Thymus (tissue), 11 donors: ENCODE results near the gene BAG3. TPM values are rescaled to one million over a fixed set of nuclear protein-coding genes. Genes with fewer than 3 reads are reported as not detected.

Experiments used
- DNase-seq, 9 donors: peaks; one replicate each; pipeline ENCODE4 v3.0.0-alpha.2; 2013; ENCODE audit warnings: low spot score in 9 of 9, low read depth in 6 of 9, missing footprints in 1 of 9
- H3K27ac ChIP-seq, 2 donors: one replicate each; pipeline ENCODE4 v1.5.1; 2013; ENCODE audit warnings: control low read depth in 1 of 2, low read depth in 1 of 2, low read length in 1 of 2, mild to moderate bottlenecking in 1 of 2, moderate library complexity in 1 of 2
- H3K27me3 ChIP-seq, 2 donors: one replicate each; pipeline ENCODE4 v1.5.1; 2013; ENCODE audit warnings: low read length in 1 of 2; ENCODE audit not compliant: control insufficient read depth in 2 of 2, insufficient read depth in 1 of 2
- H3K36me3 ChIP-seq, 2 donors: one replicate each; pipeline ENCODE4 v1.5.1; 2013; ENCODE audit warnings: low read length in 1 of 2, mild to moderate bottlenecking in 1 of 2, moderate library complexity in 1 of 2; ENCODE audit not compliant: control insufficient read depth in 2 of 2, insufficient read depth in 2 of 2
- H3K4me1 ChIP-seq, 2 donors: one replicate each; pipeline ENCODE4 v1.5.1; 2013; ENCODE audit warnings: low read length in 2 of 2; ENCODE audit not compliant: control insufficient read depth in 2 of 2, insufficient read depth in 2 of 2
- H3K4me3 ChIP-seq, 2 donors: one replicate each; pipeline ENCODE4 v1.5.1; 2013; ENCODE audit warnings: low read length in 2 of 2, control low read depth in 1 of 2, mild to moderate bottlenecking in 1 of 2
- H3K9me3 ChIP-seq, 2 donors: one replicate each; pipeline ENCODE4 v1.5.1; 2013; ENCODE audit warnings: low read length in 1 of 2, mild to moderate bottlenecking in 1 of 2; ENCODE audit not compliant: control insufficient read depth in 2 of 2, insufficient read depth in 1 of 2
- WGBS: extraction: QIAGEN DNeasy Blood & Tissue Kit; methylation state at CpG from one replicate; pipeline ENCODE4 v1.1.7; 2013; 5-methylcytosine and 5-hydroxymethylcytosine counted together
- polyA plus RNA-seq: library from polyadenylated mRNA; stranded (reverse); fragments of 200-250 nt; gene quantifications from one replicate; pipeline ENCODE4 v1.2.3, GENCODE V29; 2013
- total RNA-seq: library from RNA; stranded (reverse); fragments of 120-200 nt; gene quantifications from one replicate; pipeline ENCODE4 v1.2.4, GENCODE V29; 2013
- donor health status: healthy.

The BAG3 gene
- total and polyA plus RNA-seq, 2 donors: 1.7 to 12.6 TPM

DNA sequence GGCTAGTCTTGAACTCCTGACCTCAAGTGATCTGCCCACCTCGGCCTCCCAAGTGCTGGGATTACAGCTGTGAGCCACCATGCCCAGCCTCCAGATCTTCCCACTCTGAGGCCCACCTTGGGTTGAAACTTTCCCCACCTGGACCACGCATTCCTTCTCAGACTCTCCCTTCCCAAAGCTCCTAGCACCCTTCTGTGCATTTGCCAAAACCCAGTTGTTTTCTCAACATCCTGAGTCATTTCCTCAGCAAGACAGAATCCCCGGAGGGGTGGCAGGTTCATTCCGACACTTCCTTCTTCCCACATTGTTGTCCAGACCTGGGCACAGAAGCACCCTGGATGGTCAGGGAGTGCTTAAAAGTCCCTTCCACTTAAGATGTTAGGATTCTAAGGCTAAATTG, 28.9 kb downstream of the BAG3 start:
- Histone ChIP-seq H3K27me3 (no peaks in the 10 kb centered on the region), H3K27ac (no peak overlapping the region), H3K4me1 (no peaks in the 10 kb centered on the region), H3K9me3 (no peaks in the 10 kb centered on the region), H3K4me3 (no peak overlapping the region), H3K36me3 (peaks cover 0 to 7% of the 10 kb centered on the region in 2 donors)
- WGBS: 73% methylated on average over 4 of the region's 4 CpGs
- DNase-seq: no peak

DNA sequence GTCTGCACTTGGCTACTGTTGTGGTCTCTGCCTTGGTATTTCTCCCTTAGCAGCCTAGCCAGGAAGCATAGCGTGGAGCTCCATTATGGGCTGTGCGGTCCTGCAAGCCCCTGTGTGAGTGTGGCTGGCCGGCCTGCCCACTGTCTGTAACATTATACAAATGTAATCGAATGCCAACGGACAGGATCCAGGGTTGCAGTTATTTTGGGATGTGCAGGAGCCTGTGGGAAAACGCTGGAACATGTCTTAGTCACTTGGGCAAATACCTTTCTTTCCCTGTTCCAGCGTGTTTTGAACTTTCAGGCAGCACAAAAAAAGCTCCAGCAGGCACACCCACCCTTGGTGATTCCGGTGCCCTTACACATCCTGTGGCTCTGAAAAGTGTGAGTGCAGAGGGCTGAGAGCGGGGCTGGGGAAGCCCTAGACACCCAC, 29.5 kb downstream of the BAG3 start:
- H3K9me3 ChIP-seq: no peaks in the 10 kb centered on the region
- H3K4me1 ChIP-seq: no peaks in the 10 kb centered on the region
- H3K4me3 ChIP-seq: no peak overlapping the region
- 87% methylated on average over 9 of the region's 9 CpGs for WGBS
- DNase-seq: peak in 1 of 9 donors; percentile 15
- H3K27me3 ChIP-seq: no peaks in the 10 kb centered on the region
- H3K27ac ChIP-seq: no peak overlapping the region
- H3K36me3 ChIP-seq: peaks cover 0 to 7% of the 10 kb centered on the region in 2 donors

- H3K9me3 ChIP-seq: no peaks in the 10 kb centered on the region
- no peak overlapping the region for H3K4me3 ChIP-seq
- H3K27ac ChIP-seq: no peak overlapping the region
- DNase-seq: peak; percentile 48 to 84 (median 66)
- 25% methylated on average over 24 of the region's 24 CpGs for WGBS
- no peaks in the 10 kb centered on the region for H3K36me3 ChIP-seq
- H3K4me1 ChIP-seq: no peaks in the 10 kb centered on the region
- H3K27me3 ChIP-seq: no peaks in the 10 kb centered on the region
Observed at GRCh38 chr10:119686465-119687191, 35.4 kb downstream of the BAG3 start.

- H3K27me3 ChIP-seq: no peaks in the 10 kb centered on the region
- H3K9me3 ChIP-seq: no peaks in the 10 kb centered on the region
- 90% methylated on average over 10 of the region's 10 CpGs for WGBS
- no peaks in the 10 kb centered on the region for H3K36me3 ChIP-seq
- DNase-seq: no peak
- no peaks in the 10 kb centered on the region for H3K4me1 ChIP-seq
- no peak overlapping the region for H3K4me3 ChIP-seq
- H3K27ac ChIP-seq: no peak overlapping the region
Observed at GRCh38 chr10:119687192-119688032, 36.2 kb downstream of the BAG3 start.

DNA sequence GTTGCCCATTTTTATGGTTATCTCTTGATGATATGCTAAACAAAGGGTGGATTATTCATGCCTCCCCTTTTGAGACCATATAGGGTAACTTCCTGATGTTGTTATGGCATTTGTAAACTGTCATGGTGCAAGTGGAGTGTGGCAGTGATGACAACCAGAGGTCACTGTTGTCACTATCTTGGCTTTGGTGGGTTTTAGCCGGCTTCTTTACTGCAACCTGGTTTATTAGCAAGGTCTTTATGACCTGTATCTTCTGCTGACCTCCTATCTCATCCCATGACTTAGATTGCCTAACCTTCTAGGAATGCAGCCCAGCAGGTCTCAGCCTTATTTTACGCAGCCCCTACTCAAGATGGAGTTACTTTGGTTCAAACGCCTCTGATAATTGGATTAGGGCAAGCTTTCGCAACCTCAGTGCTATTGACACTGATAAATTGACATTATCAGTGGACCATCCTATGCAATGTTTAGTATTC, 36.9 kb downstream of the BAG3 start:
- H3K36me3 ChIP-seq: no peaks in the 10 kb centered on the region
- H3K27me3 ChIP-seq: no peaks in the 10 kb centered on the region
- no peak for DNase-seq
- H3K27ac ChIP-seq: no peak overlapping the region
- WGBS: 96% methylated on average over 4 of the region's 4 CpGs
- no peaks in the 10 kb centered on the region for H3K4me1 ChIP-seq
- no peaks in the 10 kb centered on the region for H3K9me3 ChIP-seq
- H3K4me3 ChIP-seq: no peak overlapping the region

DNA sequence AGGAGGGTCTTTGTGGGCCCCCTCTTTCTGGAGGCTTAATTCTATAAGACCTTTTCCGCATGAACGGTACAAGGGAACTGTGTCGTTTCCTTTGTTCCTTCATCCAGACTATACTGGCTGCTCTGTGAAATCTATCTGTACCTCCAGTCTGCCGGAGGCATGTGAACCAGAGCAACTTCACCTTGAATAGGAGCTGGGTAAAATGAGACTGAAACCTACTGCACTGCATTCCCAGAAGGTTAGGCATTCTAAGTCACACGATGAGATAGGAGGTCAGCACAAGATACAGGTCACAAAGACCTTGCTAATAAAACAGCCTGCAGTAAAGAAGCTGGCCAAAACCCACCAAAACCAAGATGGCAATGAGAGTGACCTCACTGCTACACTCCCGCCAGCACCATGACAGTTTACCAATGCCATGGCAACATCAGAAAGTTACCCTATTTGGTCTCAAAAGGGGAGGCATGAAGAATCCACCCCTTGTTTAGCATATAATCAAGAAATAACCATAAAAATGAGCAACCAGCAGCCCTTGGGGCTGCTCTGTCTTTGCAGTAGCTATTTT, 37.9 kb downstream of the BAG3 start:
- H3K4me3 ChIP-seq: no peak overlapping the region
- no peak for DNase-seq
- 97% methylated on average over 6 of the region's 6 CpGs for WGBS
- H3K36me3 ChIP-seq: no peaks in the 10 kb centered on the region
- H3K27ac ChIP-seq: no peak overlapping the region
- H3K4me1 ChIP-seq: no peaks in the 10 kb centered on the region
- no peaks in the 10 kb centered on the region for H3K27me3 ChIP-seq
- no peaks in the 10 kb centered on the region for H3K9me3 ChIP-seq

DNA sequence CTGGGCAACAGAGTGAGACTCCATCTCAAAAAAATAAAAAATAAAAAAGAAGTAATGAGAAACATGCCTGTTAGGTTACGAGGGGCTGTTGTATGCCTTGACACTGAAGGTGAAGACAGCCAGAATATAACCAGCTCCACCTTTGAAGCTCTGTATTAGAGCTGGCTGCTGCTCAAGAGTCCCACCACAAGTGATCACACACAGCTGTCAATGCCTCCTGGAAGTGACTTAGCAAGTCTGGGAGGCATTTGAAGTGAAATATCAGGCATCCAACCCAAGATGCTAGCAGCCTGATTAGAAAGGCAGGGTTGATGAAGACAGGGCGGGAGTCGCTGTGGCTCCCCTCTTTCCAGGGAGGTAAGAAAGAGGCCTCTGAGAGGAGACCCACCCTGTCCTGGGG, 40.5 kb downstream of the BAG3 start:
- Histone ChIP-seq H3K27ac (no peak overlapping the region), H3K4me1 (no peaks in the 10 kb centered on the region), H3K9me3 (peaks cover 0 to 4% of the 10 kb centered on the region in 2 donors), H3K4me3 (no peak overlapping the region), H3K27me3 (no peaks in the 10 kb centered on the region), H3K36me3 (no peaks in the 10 kb centered on the region)
- WGBS: 69% methylated on average over 3 of the region's 3 CpGs
- no peak for DNase-seq

DNA sequence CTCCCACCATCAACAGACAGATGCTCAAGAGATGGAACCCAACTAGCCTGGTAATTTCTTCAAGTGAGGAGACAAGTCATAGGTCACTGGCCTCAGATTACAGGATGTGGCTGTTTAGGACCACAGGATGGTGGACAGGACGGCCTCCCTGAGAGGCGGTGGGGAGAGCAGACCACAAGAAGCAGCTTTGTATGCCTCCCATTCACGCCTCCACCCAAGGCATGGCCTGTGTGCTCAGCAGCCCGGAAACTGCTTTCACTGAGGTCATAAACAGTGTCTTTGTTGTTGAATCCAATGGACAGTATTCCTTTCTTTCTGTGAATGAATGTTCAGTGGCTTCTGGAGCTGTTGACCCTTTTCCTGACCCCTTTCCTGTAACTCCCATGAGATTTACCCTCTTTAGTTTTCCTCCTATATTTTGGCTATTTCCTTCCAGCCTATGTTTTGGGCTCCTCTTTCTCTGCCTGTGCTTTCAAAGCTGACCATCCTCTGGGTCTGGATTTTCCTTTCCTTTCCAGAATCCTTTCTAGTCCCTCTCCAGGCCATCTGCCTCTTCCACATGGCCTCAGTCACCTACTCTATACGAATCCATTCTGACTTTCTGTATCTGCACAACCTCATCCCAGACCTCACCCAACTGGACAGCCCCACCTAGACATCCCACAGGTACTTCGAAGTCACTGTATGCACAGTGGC, 42.2 kb downstream of the BAG3 start:
- Histone ChIP-seq H3K4me1 (no peaks in the 10 kb centered on the region), H3K27ac (no peak overlapping the region), H3K9me3 (peaks cover 0 to 4% of the 10 kb centered on the region in 2 donors), H3K4me3 (no peak overlapping the region), H3K36me3 (no peaks in the 10 kb centered on the region), H3K27me3 (no peaks in the 10 kb centered on the region)
- DNase-seq: no peak
- 92% methylated on average over 6 of the region's 6 CpGs for WGBS
